Measurements from ENCODE around the gene IL36RN.

Gene IL36RN

DNA sequence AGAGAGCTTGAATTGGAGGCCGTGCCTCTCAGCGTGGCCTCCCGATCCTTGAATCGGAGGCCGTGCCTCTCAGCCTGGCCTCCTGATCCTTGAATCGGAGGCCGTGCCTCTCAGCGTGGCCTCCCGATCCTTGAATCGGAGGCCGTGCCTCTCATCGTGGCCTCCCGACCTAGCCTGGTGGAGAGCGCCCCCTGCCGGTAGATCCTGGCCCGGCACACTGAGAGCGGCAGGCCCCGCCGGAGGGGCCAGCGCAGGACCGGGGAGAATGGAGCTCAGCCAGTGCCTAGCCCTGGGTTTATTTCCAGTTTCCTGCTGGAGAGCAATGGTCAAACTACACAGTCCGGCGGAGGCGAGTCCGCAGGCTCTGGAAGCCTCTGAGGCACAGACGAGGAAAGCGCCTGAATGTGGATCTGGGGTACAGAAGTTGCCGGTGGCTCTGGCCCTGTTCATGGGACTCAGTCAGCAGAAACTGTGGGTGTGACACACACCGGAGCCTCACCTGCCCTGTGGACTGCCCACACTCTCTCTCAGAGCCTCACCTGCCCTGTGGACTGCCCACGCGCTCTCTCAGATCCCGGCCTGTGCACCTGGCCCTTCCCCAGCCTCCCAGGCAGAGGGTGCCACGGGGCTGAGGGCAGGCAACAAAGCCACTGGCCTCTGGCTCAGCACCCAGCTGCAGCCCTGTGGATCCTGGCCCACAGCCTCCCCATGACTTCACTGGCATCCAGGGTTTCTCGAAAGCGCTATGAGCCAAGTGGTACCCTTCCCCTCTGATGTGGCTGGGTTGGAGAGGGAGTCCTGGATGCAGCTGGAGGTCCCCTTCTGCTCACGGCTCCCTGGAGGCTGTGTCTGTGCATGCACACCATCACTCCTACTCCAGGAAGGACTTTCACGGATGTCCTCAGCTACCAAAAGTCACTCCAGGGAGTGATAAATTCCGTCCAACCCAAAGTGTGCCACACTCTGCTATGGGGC is 7.8 kb upstream of the IL36RN start:
- DNase-seq: no peak

DNA sequence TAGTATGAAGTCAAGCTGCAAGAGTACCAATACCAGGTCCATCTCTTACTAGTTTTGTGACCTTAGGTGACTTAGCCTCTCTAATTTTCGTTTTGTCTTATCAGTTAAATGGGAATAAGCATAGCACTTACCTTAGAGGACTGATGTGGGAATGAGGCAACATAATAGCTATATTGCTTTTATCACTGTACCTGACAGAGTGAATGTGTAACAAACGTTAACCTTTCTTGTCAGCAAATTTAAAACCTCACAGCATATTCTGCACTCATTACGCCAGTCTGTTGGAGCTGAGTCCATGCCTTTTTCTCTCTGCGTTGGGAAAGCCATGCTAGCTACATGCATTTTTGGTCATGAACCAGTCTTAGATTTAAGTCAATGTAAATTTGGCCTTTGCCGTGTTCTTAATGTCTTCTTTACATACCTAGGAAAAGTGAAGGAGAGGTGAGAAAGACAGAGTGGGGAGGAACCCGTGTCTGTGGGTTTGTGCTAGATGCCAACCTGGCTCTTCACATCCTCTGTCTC is 6.5 kb upstream of the IL36RN start, which contains the start of gene IL36B:
Gene IL36B (minus strand): TSS at position 472 of the 522 bp plus-strand sequence.
- DNase-seq: no peak

DNA sequence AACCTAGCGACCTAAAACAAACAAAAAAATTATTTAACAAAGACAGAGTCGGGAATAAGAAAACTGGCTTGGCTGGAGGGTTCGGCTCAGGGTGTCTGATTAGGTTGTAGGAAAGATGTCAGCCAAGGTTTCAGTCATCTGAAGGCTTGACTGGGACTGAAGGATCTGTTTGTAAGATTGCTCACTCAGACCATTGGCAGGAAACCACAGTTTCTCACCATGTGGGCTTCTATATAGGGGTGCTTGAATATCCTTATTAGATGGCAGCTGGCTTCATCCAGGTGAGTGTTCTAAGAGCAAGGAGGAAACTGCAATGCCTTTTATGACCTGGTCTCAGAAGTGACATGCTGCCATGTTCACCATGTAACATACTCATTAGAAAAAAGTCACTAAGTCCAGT is 5.3 kb upstream of the IL36RN start:
- no peak for DNase-seq

DNA sequence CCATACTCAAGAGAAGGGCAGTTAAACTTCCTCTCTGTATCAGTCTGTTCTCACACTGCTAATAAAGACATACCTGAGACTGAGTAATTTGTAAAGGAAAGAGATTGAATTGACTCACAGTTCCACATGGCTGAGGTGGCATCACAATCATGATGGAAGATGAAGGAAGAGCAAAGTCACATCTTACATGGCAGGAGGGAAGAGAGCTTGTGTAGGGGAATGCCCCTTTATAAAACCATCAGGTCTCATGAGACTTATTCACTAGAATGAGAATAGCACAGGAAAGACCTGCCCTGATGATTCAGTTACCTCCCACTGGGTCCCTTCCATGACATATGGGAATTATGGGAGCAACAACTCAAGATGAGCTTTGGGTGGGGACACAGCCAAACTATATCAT is 4.9 kb upstream of the IL36RN start:
- no peak for DNase-seq

DNA sequence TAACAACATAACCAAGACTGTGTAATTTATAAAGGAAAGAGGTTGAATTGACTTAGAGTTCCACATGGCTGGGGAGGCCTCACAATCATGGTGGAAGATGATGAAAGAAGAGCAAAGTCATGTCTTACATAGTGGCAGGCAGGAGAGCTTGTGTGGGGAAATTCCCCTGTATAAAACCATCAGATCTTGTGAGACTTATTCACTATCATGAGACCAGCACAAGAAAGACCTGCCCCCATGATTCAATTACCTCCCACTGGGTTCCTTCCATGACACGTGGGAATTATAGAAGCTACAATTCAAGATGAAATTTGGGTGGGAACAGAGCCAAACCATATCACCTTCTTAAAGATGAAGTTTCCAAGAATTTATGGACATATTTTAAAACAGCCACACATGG is 2.5 kb upstream of the IL36RN start:
- DNase-seq: no peak

DNA sequence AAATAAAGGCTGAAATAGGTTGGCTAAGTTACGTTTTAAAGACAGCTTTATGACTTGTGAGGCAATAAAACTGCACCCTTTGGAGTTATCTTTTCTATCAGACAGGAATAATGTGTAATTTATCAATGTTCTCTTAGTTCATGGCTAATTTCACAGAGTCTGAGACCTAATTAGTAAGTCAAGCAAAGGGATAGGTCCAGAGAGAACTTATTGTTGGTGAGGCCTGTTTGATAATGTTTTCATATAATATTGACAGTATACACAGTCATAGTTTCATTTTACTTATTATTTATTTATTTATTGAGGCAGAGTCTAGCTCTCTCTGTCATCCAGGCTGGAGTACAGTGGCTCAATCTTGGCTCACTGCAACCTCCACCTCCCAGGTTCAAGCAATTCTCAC is 1.9 kb upstream of the IL36RN start:
- DNase-seq: no peak

DNA sequence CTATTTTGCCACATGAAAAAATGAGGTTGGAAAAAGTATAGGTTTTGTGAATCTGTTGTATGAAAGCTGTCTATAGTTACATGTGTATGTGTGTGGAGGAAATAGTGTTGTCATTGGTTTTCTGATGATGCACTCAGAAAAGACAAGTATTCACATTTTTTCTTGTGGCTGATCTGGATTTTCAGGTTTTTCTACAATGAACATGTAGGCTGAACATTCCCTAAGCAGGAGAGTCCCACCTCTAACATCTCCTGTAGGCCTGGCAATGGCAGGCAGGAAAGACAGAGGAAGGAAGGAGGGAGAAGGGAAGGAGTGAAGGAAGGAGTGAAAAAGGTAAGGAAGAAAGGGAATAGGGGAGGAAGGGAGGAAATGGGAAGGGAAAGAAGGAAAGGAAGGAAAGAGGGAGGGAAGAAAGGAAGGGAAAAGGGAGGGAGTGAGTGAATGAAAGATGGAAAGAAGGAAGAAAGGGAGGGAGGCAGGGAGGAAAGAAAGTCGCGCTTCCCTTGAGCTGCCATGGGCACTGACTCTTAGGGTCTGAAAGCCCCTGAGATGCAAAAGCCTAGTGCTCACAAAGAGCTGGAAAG is 495 bp upstream of the IL36RN start:
- no peak for DNase-seq

DNA sequence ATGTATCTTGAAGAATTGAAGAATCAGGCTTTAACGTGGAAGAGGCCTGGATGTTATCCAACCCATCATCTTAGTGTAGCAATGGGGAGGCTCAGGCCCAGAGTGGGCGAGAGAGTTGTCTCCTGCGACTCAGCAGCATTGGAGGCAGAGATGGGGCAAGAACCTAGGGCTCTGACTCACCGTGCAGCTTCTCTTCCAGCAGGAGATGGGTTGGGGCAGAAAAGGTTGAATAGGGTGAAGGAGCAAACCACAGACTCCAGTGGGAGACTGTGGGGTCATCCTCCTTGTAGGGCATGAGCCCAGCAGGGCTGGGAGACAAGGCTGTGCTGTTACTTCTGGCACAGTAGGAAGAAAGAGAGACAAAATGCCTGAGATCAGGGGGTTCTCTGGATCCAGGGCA is 1.4 kb downstream of the IL36RN start:
- DNase-seq: no peak

DNA sequence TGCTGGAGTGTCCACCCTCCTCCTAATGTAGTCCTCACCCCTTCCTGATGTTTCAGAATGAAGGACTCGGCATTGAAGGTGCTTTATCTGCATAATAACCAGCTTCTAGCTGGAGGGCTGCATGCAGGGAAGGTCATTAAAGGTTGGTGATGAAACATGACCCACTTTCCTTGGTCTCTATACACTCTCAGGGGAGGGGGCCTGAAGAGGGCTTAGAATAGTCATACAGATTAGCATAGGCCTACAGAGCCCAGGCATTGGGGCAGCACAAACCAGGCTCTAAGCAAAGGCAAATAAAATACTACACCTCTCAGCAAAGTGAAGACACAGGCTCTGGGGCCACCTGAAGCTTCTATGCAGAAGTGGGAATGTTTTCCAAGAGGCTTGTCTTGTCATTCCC is 1.8 kb downstream of the IL36RN start:
- no peak for DNase-seq

DNA sequence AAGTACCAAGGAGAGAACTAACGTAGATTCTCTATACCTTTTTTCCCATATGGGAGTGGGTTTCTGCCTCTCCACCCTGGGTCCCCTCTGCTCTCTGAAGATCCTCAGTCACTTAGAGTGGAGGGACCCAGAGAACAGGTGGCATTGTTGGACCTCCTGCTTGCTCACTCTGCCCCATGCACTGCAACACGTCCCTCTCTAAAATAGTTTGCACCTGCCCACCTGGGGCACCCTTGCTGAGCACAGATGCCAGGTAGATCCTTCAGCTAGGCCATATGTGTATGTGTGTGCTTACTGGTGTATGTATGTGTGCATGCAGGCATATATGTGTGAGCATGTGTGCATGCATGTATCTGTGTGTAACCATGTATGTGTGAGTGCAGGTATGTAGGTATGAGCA is 2.2 kb downstream of the IL36RN start:
- no peak for DNase-seq

DNA sequence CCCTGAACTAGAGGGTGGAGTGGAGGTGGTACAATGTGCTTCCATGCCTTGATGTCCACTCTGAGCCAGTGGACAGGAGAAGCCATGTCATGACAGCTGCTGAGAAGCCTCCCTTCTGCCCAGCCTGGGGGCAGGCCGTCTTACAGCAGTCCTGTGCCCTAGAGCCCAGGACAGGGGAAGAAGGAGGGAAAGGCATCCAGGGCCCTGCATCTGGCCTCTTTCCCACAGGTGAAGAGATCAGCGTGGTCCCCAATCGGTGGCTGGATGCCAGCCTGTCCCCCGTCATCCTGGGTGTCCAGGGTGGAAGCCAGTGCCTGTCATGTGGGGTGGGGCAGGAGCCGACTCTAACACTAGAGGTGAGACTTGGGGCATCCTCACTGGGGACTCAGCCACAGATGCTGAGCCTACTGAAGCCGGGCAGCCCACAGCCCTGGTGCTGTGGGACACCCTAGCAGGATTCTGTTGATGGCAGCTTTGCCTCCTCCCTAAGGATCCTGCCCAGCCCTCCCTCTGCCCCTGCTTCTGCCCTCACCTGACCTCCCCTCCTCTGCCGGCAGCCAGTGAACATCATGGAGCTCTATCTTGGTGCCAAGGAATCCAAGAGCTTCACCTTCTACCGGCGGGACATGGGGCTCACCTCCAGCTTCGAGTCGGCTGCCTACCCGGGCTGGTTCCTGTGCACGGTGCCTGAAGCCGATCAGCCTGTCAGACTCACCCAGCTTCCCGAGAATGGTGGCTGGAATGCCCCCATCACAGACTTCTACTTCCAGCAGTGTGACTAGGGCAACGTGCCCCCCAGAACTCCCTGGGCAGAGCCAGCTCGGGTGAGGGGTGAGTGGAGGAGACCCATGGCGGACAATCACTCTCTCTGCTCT is 3.1 kb downstream of the IL36RN start:
- DNase-seq: no peak

DNA sequence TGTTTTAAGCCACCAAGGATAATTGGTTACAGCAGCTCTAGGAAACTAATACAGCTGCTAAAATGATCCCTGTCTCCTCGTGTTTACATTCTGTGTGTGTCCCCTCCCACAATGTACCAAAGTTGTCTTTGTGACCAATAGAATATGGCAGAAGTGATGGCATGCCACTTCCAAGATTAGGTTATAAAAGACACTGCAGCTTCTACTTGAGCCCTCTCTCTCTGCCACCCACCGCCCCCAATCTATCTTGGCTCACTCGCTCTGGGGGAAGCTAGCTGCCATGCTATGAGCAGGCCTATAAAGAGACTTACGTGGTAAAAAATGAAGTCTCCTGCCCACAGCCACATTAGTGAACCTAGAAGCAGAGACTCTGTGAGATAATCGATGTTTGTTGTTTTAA is 5.3 kb downstream of the IL36RN start:
- DNase-seq: no peak

DNA sequence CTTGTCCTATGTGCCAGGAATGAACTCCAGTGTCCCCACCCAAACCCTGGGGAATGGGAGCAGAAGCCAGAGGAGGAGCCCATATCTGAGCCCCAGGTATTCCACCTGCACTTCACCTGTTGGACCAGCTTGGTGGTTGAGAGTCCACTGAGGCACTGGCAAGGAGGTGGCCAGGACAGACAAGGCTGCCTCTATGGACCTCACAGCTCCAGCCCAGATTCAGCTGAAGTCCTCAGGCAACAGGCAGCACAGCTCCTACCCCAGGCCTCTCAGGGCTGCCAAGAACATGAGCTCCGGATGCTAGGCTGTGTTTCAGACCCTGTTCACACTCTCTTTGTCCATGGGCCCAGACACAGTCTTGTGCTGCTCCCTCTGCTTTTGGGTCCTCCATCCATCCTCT is 5.9 kb downstream of the IL36RN start:
- DNase-seq: no peak

DNA sequence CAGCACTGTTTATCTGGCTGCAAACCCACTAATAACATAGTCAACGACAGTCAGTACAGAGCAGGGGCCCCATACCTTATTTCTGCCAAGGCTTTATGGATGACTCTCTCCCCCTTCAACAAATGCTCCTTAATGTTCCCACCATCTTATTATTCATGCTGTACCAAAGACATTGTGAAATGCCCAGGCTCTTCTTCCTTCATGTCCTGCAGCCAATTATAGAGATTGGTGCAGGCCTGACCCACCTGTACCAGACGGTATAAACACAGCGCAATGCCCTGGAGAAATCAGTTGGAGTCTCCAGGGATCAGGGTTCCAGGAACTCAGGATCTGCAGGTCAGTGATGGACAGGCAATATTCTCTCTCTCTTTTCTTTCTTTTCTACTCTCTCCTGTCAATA is 8.7 kb downstream of the IL36RN start, which contains the start of gene IL1F10:
Gene IL1F10 (plus strand): TSS at position 290 of the 400 bp plus-strand sequence. CDS start 4,769 bp downstream, outside the sequence.
- no peak for DNase-seq

DNA sequence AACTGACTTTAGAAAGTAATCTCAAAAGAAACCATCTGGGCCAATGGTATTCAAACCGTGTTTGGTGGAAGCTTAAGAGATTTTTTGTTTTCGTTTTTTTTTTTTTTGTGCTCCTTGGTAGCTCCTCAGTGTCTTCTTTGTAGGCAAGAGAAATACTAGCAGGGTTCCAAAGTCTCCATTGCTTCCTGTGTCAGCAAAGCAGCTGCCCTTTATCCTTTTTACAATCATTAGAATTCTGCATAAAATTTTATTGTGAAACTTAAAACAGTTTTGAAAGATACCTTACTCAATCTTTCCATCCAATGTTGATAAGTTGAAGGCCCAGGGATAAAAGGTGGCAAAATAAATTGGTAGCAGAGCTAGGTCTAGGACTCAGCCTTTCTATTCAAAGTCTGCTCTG is 9.3 kb downstream of the IL36RN start:
- DNase-seq: no peak

DNA sequence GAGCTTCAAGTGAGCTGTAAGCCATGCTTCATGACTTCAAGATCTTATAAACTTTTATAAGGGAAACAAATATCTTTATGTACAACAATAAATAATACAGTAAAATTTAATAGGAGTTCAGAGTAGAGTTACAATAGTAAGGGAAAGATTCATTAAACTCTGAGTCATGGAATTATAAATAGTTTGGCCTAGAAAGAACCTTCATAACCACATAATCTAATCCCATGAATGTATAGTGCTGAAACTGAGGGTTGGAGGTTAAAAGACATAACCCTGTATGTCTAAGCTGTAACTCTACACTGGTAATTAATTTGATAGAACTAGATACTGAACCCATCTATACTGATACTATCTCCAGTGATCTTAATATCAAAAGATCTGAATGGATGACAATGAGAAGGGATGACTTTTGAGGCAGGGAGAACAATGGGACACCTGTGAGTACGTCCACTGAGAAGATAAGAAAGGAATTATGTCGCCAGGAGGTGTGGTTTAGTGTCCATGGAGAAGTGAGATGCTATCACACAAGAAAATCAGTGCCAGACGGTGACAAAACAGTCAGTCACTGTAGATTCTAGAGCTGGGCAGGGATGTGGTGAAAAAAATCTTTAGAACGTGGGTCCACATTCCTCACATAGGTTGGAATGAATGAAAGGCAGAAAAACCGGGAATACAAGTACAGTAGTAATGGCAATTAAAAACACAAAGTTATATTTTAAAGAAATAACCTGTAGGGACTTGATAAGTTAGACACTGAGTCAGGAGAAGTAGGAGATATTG is 9.9 kb downstream of the IL36RN start:
- DNase-seq: no peak

DNA sequence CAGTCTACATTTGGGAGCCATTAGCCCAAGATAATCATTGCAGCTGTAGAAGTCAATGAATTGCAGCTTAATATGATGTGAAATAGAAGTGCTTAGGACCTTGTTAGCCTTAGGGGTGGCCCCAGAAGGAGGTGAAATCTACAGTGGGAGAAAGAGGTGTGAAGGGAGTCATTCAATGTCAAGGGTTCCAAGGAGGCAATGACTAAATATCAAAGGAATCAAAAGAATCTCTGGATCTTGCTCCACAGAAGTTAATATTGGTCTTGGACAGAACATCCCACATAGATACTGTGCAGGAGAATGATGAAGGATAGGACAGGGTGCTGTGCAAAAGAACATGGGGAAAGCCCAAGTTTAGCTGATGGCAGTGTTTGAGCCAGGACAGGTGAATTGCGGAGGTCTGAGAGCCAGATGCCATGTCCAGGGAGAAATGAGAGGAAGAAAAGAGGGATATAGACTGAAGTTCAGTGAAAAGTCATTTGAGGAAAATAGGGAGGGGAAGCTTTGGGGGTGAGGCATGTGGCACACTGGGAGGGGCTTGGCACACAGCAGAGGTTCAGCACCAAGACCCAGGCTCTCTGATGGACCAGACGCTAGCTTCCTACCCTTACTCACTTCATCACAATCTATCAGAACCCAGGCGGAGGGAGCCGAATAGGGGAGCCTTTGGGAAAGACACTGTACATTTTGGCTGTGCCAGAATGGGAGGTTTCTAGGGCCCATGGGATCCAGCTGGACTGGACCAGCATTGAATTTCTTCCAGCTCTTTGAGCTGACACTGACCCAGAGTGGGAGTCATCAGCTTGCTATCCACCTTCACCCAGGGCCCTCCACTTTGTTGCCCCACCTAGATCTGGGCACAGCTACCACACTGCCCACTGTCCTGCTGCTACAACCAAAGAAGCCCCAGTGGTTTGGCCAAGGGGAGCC is 10.9 kb downstream of the IL36RN start:
- DNase-seq: no peak

DNA sequence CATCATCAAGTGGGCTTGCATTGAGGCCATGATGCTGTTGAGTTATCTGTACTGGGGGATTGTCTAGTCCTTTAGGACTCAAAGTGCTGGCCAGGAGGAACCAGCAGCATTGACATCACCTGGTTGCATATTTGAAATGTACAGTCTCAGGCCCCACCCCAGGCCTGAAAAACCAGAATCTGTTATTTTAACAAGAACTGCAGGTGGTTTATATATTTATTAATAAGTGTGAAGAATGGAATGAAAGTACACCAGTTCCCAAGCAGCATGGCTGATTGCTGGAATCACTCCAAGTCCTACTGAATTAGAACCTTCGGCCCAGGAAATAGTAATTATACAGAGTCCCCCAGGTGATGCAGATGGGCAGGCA is 11.6 kb downstream of the IL36RN start:
- no peak for DNase-seq

DNA sequence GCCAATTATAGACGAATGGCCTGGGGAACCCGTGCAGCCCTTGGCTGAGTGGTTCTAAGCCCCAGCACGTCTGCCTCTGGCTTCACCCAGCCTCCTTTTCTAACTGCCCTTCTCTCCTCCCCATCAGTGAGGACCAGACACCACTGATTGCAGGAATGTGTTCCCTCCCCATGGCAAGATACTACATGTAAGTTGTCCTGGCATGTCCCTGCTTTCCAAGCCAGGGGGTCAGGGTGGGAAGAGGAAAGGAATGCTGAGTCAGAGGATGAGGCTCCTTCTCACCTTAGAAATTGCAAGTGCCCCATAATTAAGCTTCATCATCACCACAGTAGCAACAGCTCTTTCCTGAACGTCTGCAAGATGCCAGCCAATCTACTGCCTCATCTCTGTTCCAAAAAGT is 13.6 kb downstream of the IL36RN start:
- DNase-seq: no peak

DNA sequence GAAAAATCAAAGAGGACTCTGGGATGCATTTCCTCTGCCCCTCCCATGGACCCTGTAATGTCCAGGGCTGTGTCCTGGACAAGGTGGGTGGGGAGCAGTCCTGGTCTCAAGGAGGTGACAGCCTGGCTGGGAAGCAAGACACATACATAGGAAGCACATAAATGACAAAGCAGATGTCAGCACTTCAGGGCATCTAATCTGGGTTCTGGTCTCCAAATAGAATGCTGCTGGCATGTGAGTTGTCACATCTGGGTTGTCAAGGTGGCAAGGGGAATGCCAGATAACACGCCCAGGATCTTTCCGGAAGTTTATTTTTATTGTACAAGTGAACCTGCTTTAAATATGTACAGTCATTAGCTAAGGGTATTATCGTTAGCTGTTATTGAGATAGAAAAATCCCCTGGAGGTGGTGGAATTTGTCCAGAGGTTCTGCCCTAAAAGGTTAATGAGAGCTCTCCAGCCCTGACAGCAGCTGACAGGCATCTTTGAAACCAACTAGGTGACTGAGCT is 14.4 kb downstream of the IL36RN start:
- DNase-seq: no peak

DNA sequence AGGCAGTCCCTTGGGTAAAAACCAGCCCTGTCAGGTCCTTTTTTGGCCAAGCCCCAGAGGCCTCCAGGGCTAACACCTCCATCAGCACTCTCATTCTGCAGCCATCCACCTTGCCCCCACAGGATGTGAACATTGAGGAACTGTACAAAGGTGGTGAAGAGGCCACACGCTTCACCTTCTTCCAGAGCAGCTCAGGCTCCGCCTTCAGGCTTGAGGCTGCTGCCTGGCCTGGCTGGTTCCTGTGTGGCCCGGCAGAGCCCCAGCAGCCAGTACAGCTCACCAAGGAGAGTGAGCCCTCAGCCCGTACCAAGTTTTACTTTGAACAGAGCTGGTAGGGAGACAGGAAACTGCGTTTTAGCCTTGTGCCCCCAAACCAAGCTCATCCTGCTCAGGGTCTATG is 16.0 kb downstream of the IL36RN start:
- DNase-seq: peak; percentile 34
